ENCODE data around the gene SATB2. TPM values are rescaled to one million over a fixed set of nuclear protein-coding genes. Genes with fewer than 3 reads are reported as not detected.

Gene SATB2
- total RNA-seq, 4 donors from 2014 or later = 2.6 to 3.7 (median 3.3) TPM

- WGBS, 2 donors = 77 to 80% methylated on average over 6 of the region's 6 CpGs
- intact Hi-C loops (cut with DNase I; ENCODE audit: low total_unique reads) = no loop called here
- H3K4me3 ChIP-seq (ENCODE audit: low read depth, poor library complexity, severe bottlenecking) = no peak overlapping the region
- no peak for TF ChIP-seq POLR2A (IDR thresholded peaks at IDR 0.05)
- TF ChIP-seq, protein P1, sequence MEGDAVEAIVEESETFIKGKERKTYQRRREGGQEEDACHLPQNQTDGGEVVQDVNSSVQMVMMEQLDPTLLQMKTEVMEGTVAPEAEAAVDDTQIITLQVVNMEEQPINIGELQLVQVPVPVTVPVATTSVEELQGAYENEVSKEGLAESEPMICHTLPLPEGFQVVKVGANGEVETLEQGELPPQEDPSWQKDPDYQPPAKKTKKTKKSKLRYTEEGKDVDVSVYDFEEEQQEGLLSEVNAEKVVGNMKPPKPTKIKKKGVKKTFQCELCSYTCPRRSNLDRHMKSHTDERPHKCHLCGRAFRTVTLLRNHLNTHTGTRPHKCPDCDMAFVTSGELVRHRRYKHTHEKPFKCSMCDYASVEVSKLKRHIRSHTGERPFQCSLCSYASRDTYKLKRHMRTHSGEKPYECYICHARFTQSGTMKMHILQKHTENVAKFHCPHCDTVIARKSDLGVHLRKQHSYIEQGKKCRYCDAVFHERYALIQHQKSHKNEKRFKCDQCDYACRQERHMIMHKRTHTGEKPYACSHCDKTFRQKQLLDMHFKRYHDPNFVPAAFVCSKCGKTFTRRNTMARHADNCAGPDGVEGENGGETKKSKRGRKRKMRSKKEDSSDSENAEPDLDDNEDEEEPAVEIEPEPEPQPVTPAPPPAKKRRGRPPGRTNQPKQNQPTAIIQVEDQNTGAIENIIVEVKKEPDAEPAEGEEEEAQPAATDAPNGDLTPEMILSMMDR (IDR thresholded peaks at IDR 0.05) = no peak
- no peak for DNase-seq (ENCODE audit: low spot score in 2 of 2)
Measured at GRCh38 chr2:199223791-199224190, 233.9 kb downstream of the SATB2 start.

DNA sequence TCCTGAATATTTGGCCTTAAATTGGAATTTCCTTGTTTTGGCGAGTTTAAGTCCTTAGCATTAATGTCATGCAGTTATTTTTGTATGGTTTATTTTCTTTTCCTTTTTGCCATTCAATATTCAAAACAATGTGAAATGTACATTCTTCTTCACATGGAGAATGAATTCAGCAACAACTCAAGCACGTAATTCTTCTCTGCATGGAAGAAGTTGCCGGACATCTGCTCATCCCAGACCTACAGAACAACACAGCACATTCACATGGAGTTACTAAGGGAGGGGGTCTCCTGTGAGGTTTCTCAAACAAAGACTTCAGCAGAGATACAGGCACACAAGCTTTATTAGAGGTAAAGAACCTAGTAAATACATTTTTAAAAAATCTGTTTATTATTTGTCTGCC lies 236.8 kb downstream of the SATB2 start:
- 67 to 75% methylated on average over 3 of the region's 3 CpGs for WGBS, 2 donors
- no peak for TF ChIP-seq POLR2A (IDR thresholded peaks at IDR 0.05)
- TF ChIP-seq, protein P1 (IDR thresholded peaks at IDR 0.05) = no peak
- H3K4me3 ChIP-seq (ENCODE audit: low read depth, poor library complexity, severe bottlenecking) = no peak overlapping the region
- no peak for DNase-seq (ENCODE audit: low spot score in 2 of 2)
- intact Hi-C loops (cut with DNase I; ENCODE audit: low total_unique reads) = no loop called here

DNA sequence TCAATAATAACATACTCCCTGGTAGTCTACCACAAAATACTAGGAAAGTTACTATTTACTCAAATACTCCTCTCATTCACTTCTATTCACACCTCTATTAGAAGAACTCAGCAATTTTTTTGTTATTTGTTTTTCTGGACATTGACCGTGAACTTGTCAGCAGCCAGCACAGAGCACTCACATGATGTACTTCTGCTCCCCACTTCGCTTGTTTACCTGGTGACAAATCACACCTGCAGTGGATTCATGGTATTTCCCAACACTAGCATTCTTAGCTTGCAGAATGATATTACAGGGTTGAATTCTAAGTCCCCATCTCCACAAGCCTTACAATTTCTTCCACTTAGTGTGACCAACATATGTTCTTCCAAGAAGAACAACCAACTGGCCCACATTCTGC lies 238.2 kb downstream of the SATB2 start:
- no peak for DNase-seq (ENCODE audit: low spot score in 2 of 2)
- intact Hi-C loops (cut with DNase I; ENCODE audit: low total_unique reads) = no loop called here
- TF ChIP-seq POLR2A (IDR thresholded peaks at IDR 0.05) = no peak
- TF ChIP-seq, protein P1 (IDR thresholded peaks at IDR 0.05) = no peak
- WGBS, 2 donors = 86 to 88% methylated on average over 2 of the region's 2 CpGs
- no peak overlapping the region for H3K4me3 ChIP-seq (ENCODE audit: low read depth, poor library complexity, severe bottlenecking)

All from lower leg skin (tissue), 4 donors.